CD4-positive, alpha-beta memory T cell (primary cell): Measurements from ENCODE around the gene FAM3A. TPM values are rescaled to one million over a fixed set of nuclear protein-coding genes. Genes with fewer than 3 reads are reported as not detected.
A peak's percentile ranks its signal among the peaks of the same experiment; 100 is the strongest.

Experiments used
- CTCF ChIA-PET: fragments of 350-600 bp; sonication (Branson Sonifier 250); formaldehyde crosslinking; loops from one replicate; lab custom pipeline; 2021; ENCODE audit warnings: inconsistent platforms; ENCODE audit not compliant: partially characterized antibody; lab: Charles Lee
- POLR2A ChIA-PET: fragments of 350-600 bp; sonication (Branson Sonifier 250); formaldehyde crosslinking; loops from one replicate; lab custom pipeline; 2021; ENCODE audit not compliant: partially characterized antibody; lab: Charles Lee
- DNase-seq, 5 donors: peaks; one replicate each; pipeline versions ENCODE4 v3.0.0 to v3.0.0-alpha.2; 2020 to 2022; ENCODE audit warnings: mixed read lengths in 1 of 5
- H3K27ac ChIP-seq: one replicate; pipeline ENCODE4 v1.7.0; 2013; ENCODE audit warnings: low read depth, low read length
- H3K27me3 ChIP-seq: 2 replicates; pipeline ENCODE4 v1.7.0; 2013; ENCODE audit warnings: mild to moderate bottlenecking, low read length, moderate library complexity; ENCODE audit not compliant: insufficient read depth
- H3K36me3 ChIP-seq: 2 replicates; pipeline ENCODE4 v1.7.0; 2013; ENCODE audit warnings: mild to moderate bottlenecking, low read length, moderate library complexity; ENCODE audit not compliant: insufficient read depth
- H3K4me1 ChIP-seq: 2 replicates; pipeline ENCODE4 v1.7.0; 2013; ENCODE audit warnings: mild to moderate bottlenecking, low read length, moderate library complexity; ENCODE audit not compliant: insufficient read depth
- H3K4me3 ChIP-seq, 2 donors: one replicate each; pipeline ENCODE4 v1.7.0; 2013; ENCODE audit warnings: low read length in 2 of 2, mild to moderate bottlenecking in 1 of 2
- H3K9me3 ChIP-seq, 2 donors: one replicate each; pipeline ENCODE4 v1.7.0; 2013; ENCODE audit warnings: low read length in 2 of 2, control low read depth in 1 of 2; ENCODE audit not compliant: control insufficient read depth in 1 of 2
- H3K27ac Mint-ChIP-seq, 7 donors: one replicate each; pipeline ENCODE4 v1.8.0; 2020 to 2021; ENCODE audit warnings: mixed read lengths in 7 of 7, mild to moderate bottlenecking in 6 of 7, inconsistent platforms in 3 of 7, moderate library complexity in 3 of 7
- H3K27me3 Mint-ChIP-seq, 2 donors: one replicate each; pipeline ENCODE4 v1.8.0; 2020 to 2021; ENCODE audit warnings: mixed read lengths in 2 of 2
- H3K36me3 Mint-ChIP-seq, 2 donors: one replicate each; pipeline ENCODE4 v1.8.0; 2020 to 2021; ENCODE audit warnings: mixed read lengths in 2 of 2, inconsistent platforms in 1 of 2, mild to moderate bottlenecking in 1 of 2
- H3K4me1 Mint-ChIP-seq, 4 donors: one replicate each; pipeline ENCODE4 v1.8.0; 2020 to 2021; ENCODE audit warnings: mixed read lengths in 4 of 4, mild to moderate bottlenecking in 1 of 4
- H3K4me3 Mint-ChIP-seq, 8 donors: one replicate each; pipeline ENCODE4 v1.8.0; 2020 to 2021; ENCODE audit warnings: mixed read lengths in 8 of 8, mild to moderate bottlenecking in 7 of 8, moderate library complexity in 6 of 8, inconsistent platforms in 3 of 8
- H3K9me3 Mint-ChIP-seq, 8 donors: one replicate each; pipeline ENCODE4 v1.8.0; 2020 to 2021; ENCODE audit warnings: mixed read lengths in 8 of 8, mild to moderate bottlenecking in 5 of 8, inconsistent platforms in 3 of 8, moderate library complexity in 1 of 8
- intact Hi-C: fragments of 100-400 bp; cut with micrococcal nuclease; formaldehyde crosslinking; loops from one replicate; pipeline ENCODE4 v1.15.1; 2023
- polyA plus RNA-seq, 2 donors: library from polyadenylated mRNA; unstranded; fragments of 300-500 nt; fragmentation: Illumina TruSeq; gene quantifications; one replicate each; pipeline ENCODE4 v1.2.3, GENCODE V29; 2021
- total RNA-seq, 2 experiments: library from RNA; stranded (reverse); gene quantifications; one replicate each; pipeline ENCODE4 v1.2.3, GENCODE V29; 2021

Gene FAM3A
- total and polyA plus RNA-seq, 4 experiments from 2014 or later = 18.4 to 51.8 (median 35.6) TPM

DNA sequence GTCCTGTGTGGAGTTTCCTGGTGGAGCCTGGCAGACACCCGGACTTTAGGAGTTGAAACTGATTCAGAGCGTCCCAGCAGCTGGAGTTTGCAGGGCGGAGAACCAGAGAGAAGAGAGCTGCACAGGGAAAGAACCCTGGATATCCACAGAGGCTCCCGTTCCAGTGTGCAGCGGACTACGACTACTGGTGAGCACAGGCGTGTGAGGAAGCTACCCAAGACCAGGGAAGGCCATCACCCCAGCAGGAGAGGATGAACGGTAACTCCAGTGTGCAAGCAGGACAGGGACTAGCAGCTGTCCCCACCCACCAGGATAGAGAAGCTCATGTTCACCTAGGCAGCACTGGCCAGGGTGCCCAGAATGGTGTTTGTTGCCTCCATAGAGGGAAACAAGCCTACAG, 39.2 kb downstream of the FAM3A start:
- DNase-seq = no peak
- intact Hi-C loops = loop anchor here (5.0 to 10.0 kb wide), 2 partner anchors 35 to 62 kb away; partner anchors contain the start of genes FAM50A and TAFAZZIN
- Histone ChIP-seq H3K27ac (no peak overlapping the region), H3K4me1 (peaks cover 20% of the 10 kb centered on the region), H3K36me3 (peaks cover under 1% of the 10 kb centered on the region), H3K27me3 (no peaks in the 10 kb centered on the region), H3K4me3 (no peak overlapping the region), H3K9me3 (no peaks in the 10 kb centered on the region)
- H3K27ac Mint-ChIP-seq = peak overlapping the region in 3 of 7 donors; percentile 21 to 70 (median 37)
- H3K4me3 Mint-ChIP-seq = peak overlapping the region in 2 of 8 donors; percentile 35 to 41
- ChIA-PET POLR2A (interaction anchor here (0.8 to 3.9 kb wide), 9 partner anchors 8 to 108 kb away, joined by 3 to 29 read pairs (median 6); partner anchors contain the start of genes IKBKG, PLXNA3, RPL10 and SLC10A3), CTCF (interaction anchor here (0.8 to 1.4 kb wide), 2 partner anchors 10 to 50 kb away, joined by 3 to 4 read pairs; no protein-coding TSS in a partner anchor)
- no peaks in the 10 kb centered on the region for H3K9me3 Mint-ChIP-seq
- no peaks in the 10 kb centered on the region for H3K27me3 Mint-ChIP-seq
- peaks cover 5 to 19% (median 10%) of the 10 kb centered on the region in 4 donors for H3K4me1 Mint-ChIP-seq
- peaks cover 0 to 10% of the 10 kb centered on the region in 2 donors for H3K36me3 Mint-ChIP-seq

- Histone ChIP-seq H3K4me3 (no peak overlapping the region), H3K9me3 (no peaks in the 10 kb centered on the region), H3K36me3 (peaks cover 5% of the 10 kb centered on the region), H3K27ac (no peak overlapping the region), H3K27me3 (no peaks in the 10 kb centered on the region), H3K4me1 (peaks cover 12% of the 10 kb centered on the region)
- no peaks in the 10 kb centered on the region for H3K27me3 Mint-ChIP-seq
- DNase-seq = no peak
- no peak overlapping the region for H3K27ac Mint-ChIP-seq
- ChIA-PET POLR2A (interaction anchor here (0.8 to 0.9 kb wide), 2 partner anchors 17 to 28 kb away, joined by 3 to 4 read pairs; partner anchors contain the start of gene SLC10A3), CTCF (no interaction called here)
- peaks cover 0 to 14% of the 10 kb centered on the region in 2 donors for H3K36me3 Mint-ChIP-seq
- no peak overlapping the region for H3K4me3 Mint-ChIP-seq
- peaks cover 2 to 14% (median 4%) of the 10 kb centered on the region in 4 donors for H3K4me1 Mint-ChIP-seq
- intact Hi-C loops = loop anchor here (10.0 kb wide), 1 partner anchor 59 kb away; the partner anchor contains the start of gene TAFAZZIN
- no peaks in the 10 kb centered on the region for H3K9me3 Mint-ChIP-seq
These were observed 42.3 kb downstream of the FAM3A start for GRCh38 chrX:154473683-154474082.

DNA sequence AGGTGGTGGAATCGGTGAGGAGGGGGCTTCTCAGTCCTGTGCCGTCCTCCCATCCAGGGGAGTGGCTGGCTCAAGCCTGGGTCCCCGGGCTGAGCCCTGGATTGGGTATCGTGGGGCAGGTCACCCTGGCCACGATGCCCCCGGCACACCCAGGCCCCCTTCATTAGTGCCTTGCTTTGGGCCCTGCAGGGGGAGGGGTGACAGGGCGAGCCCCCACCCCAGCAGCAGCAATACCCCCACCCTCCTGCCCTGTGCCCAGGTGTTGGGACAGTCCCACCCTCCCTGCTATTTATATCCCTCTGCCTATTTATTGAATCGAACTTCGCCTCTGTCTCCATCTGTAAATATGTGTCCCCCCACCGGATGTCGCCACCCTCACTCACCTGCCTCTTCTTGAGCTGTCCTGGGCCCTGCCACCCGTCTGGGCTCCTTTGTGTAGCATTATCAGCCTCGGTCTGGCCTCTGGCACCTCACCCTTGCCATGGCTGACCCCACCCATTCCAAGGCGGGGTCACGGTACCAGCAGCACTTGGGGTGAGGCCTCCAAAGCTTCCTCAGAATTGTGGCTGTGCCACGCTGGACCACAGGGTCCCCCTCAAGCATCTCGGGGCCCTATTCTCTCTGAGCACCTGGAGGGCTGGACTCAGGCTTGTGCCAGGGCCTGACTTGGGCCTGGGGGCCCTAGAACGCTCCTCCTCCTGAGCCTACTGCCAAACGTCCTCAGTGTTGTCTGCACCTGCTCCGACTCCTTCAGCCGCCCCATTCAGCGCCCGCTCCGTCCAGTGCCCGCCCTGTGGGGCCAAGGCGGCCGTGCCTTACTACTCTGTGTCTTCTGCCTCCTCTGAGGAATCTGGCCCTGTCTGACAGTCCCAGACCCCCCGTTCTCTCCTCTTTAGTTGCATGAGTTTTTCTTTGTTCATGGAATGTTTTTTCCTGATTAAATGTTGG, 43.1 kb downstream of the FAM3A start:
- Histone ChIP-seq H3K36me3 (peaks cover 5% of the 10 kb centered on the region), H3K9me3 (no peaks in the 10 kb centered on the region), H3K4me1 (peaks cover 8% of the 10 kb centered on the region), H3K4me3 (no peak overlapping the region), H3K27ac (no peak overlapping the region), H3K27me3 (no peaks in the 10 kb centered on the region)
- POLR2A ChIA-PET = interaction anchor here (0.9 to 1.2 kb wide), 2 partner anchors 14 to 27 kb away, joined by 3 to 4 read pairs; no protein-coding TSS in a partner anchor
- Mint-ChIP-seq H3K27me3 (no peaks in the 10 kb centered on the region), H3K4me3 (no peak overlapping the region), H3K4me1 (peaks cover 0 to 14% (median 4%) of the 10 kb centered on the region in 4 donors), H3K9me3 (no peaks in the 10 kb centered on the region), H3K27ac (peak overlapping the region in 4 of 7 donors; percentile 7 to 61 (median 40)), H3K36me3 (peaks cover 0 to 15% of the 10 kb centered on the region in 2 donors)
- intact Hi-C loops = loop anchor here (10.0 kb wide), 1 partner anchor 58 kb away; the partner anchor contains the start of gene TAFAZZIN
- no peak for DNase-seq
- CTCF ChIA-PET = interaction anchor here (1.0 to 1.3 kb wide), 2 partner anchors 12 to 54 kb away, joined by 3 read pairs; no protein-coding TSS in a partner anchor

DNA sequence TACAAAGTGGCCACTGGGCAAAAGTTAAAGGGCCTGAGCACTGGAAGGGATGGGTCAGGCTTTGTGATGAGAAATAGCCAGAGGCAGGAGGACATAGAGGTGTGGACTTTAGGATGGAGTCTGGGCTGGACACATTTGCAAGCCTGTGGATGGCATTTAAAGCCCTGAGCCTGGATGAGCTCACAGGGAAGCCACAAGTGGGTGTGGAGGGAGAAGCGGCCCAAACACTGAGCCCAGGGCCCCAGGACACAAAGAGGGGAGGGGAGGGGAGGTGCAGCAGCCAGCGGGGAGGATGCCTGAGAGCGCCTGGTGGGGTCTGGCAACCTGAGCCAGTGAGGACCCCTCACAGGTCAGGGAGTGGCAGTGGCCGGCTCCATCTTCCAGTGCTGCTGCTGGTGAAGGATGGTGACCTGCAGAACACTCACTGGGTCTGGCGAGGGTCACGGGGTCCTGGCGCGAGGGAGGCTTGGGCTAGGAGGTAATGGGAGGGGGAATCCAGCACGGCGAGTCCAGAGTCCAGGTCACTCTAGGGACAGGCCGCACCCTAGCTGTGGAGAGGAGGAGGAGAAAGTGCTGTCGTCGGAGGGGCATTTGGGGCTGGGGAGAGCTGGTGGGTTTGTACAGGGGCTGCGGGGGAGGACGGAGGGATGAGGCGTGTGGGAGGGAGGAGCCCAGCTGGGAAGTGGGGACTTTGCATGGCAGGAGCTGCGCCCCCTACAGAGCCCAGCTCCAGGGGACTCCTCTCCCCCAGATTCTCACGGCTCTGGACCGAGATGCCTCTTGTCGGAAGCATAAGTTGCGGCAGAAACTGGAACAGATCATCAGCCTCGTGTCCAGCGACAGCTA, 44.0 kb downstream of the FAM3A start:
- H3K4me3 ChIP-seq = no peak overlapping the region
- H3K9me3 ChIP-seq = no peaks in the 10 kb centered on the region
- ChIA-PET POLR2A (interaction anchor here (1.2 kb wide), 1 partner anchor 13 kb away, joined by 3 read pairs; no protein-coding TSS in a partner anchor), CTCF (interaction anchor here (1.0 to 1.3 kb wide), 2 partner anchors 12 to 55 kb away, joined by 3 read pairs; no protein-coding TSS in a partner anchor)
- Mint-ChIP-seq H3K27me3 (no peaks in the 10 kb centered on the region), H3K4me1 (peaks cover 0 to 8% (median 0%) of the 10 kb centered on the region in 4 donors), H3K36me3 (peaks cover 0 to 15% of the 10 kb centered on the region in 2 donors), H3K9me3 (no peaks in the 10 kb centered on the region), H3K27ac (no peak overlapping the region), H3K4me3 (no peak overlapping the region)
- H3K27ac ChIP-seq = no peak overlapping the region
- intact Hi-C loops = loop anchor here (10.0 kb wide), 1 partner anchor 57 kb away; the partner anchor contains the start of gene TAFAZZIN
- H3K36me3 ChIP-seq = peaks cover 5% of the 10 kb centered on the region
- no peaks in the 10 kb centered on the region for H3K4me1 ChIP-seq
- DNase-seq = no peak
- H3K27me3 ChIP-seq = no peaks in the 10 kb centered on the region

DNA sequence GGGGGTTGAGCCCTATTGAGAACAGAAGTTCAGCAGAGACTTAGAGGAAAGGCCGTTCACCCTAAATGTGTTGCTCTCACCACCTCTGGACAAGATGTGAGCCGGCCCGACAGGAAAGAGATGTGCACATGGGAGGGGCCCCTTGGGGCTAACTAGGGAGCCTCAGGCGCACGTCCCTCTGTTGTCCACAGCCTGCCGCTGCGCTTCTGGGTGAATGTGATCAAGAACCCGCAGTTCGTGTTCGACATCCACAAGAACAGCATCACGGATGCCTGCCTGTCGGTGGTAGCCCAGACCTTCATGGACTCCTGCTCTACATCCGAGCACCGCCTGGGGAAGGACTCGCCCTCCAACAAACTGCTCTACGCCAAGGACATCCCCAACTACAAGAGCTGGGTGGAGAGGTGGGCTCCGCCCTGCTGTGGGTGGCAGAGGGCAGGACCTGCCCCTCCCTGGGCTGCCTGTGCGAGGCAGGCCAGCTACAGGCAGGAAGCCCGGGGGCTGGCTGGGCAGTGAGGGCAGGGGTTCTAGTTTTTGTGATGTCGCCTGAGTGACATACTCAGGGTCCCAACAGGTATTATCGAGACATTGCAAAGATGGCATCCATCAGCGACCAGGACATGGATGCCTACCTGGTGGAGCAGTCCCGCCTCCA, 45.0 kb downstream of the FAM3A start:
- Mint-ChIP-seq H3K4me1 (peaks cover 0 to 4% (median 0%) of the 10 kb centered on the region in 4 donors), H3K4me3 (no peak overlapping the region), H3K36me3 (peaks cover 0 to 15% of the 10 kb centered on the region in 2 donors), H3K27me3 (no peaks in the 10 kb centered on the region), H3K27ac (no peak overlapping the region), H3K9me3 (no peaks in the 10 kb centered on the region)
- no peaks in the 10 kb centered on the region for H3K27me3 ChIP-seq
- intact Hi-C loops = loop anchor here (10.0 kb wide), 1 partner anchor 56 kb away; the partner anchor contains the start of gene TAFAZZIN
- H3K4me3 ChIP-seq = no peak overlapping the region
- peaks cover 5% of the 10 kb centered on the region for H3K36me3 ChIP-seq
- no peaks in the 10 kb centered on the region for H3K4me1 ChIP-seq
- no peak overlapping the region for H3K27ac ChIP-seq
- no peak for DNase-seq
- CTCF ChIA-PET = no interaction called here
- POLR2A ChIA-PET = no interaction called here
- no peaks in the 10 kb centered on the region for H3K9me3 ChIP-seq

- no peaks in the 10 kb centered on the region for H3K9me3 Mint-ChIP-seq
- no peaks in the 10 kb centered on the region for H3K4me1 ChIP-seq
- H3K27me3 ChIP-seq = no peaks in the 10 kb centered on the region
- ChIA-PET POLR2A (no interaction called here), CTCF (no interaction called here)
- H3K27me3 Mint-ChIP-seq = no peaks in the 10 kb centered on the region
- H3K27ac Mint-ChIP-seq = peak overlapping the region in 1 of 7 donors; percentile 61
- intact Hi-C loops = loop anchor here (10.0 kb wide), 1 partner anchor 56 kb away; the partner anchor contains the start of gene TAFAZZIN
- H3K27ac ChIP-seq = no peak overlapping the region
- H3K4me3 ChIP-seq = no peak overlapping the region
- no peak overlapping the region for H3K4me3 Mint-ChIP-seq
- peaks cover 0 to 15% of the 10 kb centered on the region in 2 donors for H3K36me3 Mint-ChIP-seq
- peaks cover 5% of the 10 kb centered on the region for H3K36me3 ChIP-seq
- no peaks in the 10 kb centered on the region for H3K9me3 ChIP-seq
- no peak for DNase-seq
- H3K4me1 Mint-ChIP-seq = peaks cover 0 to 4% (median 0%) of the 10 kb centered on the region in 4 donors
These were observed 45.6 kb downstream of the FAM3A start for GRCh38 chrX:154470434-154470833.
